PFSK-1 (cell line): ENCODE data around the gene ARHGEF12.

Experiments
- FOXP2 ChIP-seq: optimal IDR thresholded peaks from 2 replicates; pipeline ENCODE3; 2011; ENCODE audit warnings: borderline replicate concordance, control low read depth, inconsistent platforms; ENCODE audit not compliant: insufficient read depth; ENCODE audit errors: extremely low read length, extremely low read depth
- POLR2AphosphoS5 ChIP-seq: IDR thresholded peaks from 2 replicates; pipeline ENCODE4 v1.6.1; 2012; ENCODE audit warnings: low read depth, mild to moderate bottlenecking, control low read depth, low read length, moderate library complexity
- TAF1 ChIP-seq: IDR thresholded peaks from 2 replicates; pipeline ENCODE4 v1.6.1; 2012; ENCODE audit warnings: low read length, control low read depth, borderline replicate concordance; ENCODE audit not compliant: insufficient read depth

DNA sequence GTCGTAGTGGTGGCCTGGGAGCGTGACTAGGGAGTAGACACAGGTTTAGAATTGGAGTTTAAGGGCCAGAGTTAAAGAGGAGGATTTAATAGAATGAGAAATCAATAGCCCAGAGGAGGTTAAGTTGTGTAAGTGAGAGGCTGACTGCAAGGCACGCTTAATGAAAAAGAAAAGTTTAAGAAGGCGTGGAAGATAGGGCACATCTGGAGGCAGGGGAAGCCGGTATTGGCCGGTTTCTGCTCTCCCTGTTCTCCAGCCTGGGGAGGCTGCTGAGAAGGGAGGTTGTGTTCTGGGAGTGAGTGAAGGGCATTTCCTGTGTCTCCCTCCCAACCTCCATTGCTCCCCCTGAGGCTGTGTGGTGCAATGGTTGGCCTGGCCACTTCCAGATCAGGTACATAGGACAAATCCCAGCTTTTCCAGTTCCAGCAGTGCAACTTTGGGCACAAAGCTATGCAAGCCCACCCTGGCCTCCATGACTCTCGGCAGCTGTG is 181.6 kb downstream of the ARHGEF12 start:
- TF ChIP-seq TAF1, result no peak
- no peak for TF ChIP-seq POLR2AphosphoS5
- no peak for TF ChIP-seq FOXP2
